ENCODE data around the gene PEX10.
A peak's percentile ranks its signal among the peaks of the same experiment; 100 is the strongest.

Gene PEX10

GRCh38 chr1:2389644-2390043, 22.7 kb downstream of the PEX10 start:
- no peak for DNase-seq (ENCODE audit: low read depth in 2 of 3, low spot score in 1 of 3)

DNA sequence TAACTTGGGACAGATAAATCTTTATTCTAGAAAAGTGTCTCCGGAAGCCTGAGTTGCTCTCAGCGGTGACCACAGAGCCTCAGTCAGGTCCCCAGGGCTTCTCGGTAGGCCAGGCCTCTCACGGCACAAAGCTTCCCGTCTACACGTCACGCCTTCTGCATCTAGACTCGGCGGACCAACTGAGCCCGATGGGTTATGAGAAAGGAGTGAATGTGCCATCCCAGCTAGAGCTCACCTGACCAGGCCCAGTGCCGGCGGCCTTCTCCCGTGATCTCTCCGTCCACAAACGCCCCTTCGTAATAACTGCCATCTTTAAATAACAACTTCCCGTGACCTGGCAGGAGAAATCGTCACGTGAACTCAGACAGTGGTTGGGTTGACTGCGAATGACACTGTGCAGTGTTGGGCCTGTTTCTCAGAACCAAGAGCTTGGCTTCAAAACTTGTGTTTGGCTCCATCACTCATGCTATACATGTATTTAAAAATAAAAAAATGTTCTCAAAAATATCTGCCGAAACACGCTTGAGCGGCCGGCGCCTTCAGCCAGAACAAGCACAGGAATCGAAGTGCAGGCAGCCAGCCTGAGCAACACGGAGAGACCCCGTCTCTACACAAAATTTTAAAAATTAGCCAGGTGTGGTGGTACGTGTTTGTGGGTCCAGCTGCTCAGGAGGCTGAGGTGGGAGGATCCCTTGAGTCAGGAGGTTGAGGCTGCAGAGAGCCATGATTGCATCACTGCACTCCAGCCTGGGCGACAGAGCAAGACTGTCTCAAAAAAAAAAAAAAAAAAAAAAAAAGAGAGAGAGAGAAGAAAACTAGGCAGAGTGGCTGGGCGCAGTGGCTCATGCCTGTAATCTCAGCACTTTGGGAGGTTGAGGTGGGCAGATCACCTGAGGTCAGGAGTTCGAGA, 24.1 kb downstream of the PEX10 start:
- DNase-seq (ENCODE audit: low read depth in 2 of 3, low spot score in 1 of 3) = no peak

DNA sequence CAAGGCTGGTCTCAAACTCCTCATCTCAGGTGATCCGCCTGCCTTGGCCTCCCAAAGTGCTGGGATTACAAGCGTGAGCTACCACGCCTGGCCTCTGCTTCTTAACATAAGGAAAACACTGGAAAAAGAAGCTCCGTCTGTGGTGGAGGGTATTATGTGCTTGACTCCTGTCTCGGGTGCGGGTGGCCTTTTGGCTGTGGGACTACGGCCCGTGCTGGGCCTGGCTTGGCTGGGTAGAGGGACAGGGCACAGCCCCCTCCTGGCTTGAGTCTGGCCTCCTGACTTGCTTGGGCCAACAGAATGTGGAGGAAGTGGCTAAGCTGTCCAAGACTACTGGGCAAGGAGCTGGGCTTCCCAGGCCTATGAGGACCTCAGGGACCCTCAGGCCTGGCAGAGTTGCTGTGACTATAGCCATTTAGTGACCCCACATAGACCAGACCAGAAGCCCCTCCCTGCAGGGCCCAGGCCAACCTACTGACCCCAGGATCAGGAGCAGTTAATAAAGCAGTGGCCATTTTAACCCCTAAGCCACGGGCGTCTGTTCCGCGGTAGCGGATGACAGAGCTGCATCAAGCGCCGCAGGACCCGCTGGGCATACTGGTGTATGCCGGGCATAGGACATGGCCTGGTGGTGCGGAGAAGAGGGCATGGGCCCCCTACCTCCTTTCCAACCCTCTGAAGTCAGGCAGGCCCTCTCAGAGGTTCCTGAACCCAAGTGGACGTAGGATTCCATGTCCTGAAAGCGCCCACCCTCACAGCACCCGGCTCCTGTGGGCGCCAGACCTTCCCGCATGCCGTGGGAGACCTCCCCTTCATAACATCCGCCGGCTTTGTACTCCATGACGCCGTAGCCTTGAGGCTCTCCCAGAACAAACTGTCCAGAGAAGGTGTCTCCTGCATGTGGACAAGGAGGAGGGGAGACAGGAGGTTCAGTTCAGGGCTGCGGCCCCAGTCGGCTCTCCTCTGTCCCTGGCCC, 25.4 kb downstream of the PEX10 start:
- DNase-seq (ENCODE audit: low read depth in 2 of 3, low spot score in 1 of 3) = no peak

GRCh38 chr1:2385606-2386280, 26.6 kb downstream of the PEX10 start:
- no peak for DNase-seq (ENCODE audit: low read depth in 2 of 3, low spot score in 1 of 3)

- no peak for DNase-seq (ENCODE audit: low read depth in 2 of 3, low spot score in 1 of 3)
Observed at GRCh38 chr1:2384941-2385481, 27.4 kb downstream of the PEX10 start.

- no peak for DNase-seq (ENCODE audit: low read depth in 2 of 3, low spot score in 1 of 3)
Observed at GRCh38 chr1:2384130-2384860, 28.1 kb downstream of the PEX10 start.

- DNase-seq (ENCODE audit: low read depth in 2 of 3, low spot score in 1 of 3) = no peak
Observed at GRCh38 chr1:2383576-2383975, 28.8 kb downstream of the PEX10 start.

DNA sequence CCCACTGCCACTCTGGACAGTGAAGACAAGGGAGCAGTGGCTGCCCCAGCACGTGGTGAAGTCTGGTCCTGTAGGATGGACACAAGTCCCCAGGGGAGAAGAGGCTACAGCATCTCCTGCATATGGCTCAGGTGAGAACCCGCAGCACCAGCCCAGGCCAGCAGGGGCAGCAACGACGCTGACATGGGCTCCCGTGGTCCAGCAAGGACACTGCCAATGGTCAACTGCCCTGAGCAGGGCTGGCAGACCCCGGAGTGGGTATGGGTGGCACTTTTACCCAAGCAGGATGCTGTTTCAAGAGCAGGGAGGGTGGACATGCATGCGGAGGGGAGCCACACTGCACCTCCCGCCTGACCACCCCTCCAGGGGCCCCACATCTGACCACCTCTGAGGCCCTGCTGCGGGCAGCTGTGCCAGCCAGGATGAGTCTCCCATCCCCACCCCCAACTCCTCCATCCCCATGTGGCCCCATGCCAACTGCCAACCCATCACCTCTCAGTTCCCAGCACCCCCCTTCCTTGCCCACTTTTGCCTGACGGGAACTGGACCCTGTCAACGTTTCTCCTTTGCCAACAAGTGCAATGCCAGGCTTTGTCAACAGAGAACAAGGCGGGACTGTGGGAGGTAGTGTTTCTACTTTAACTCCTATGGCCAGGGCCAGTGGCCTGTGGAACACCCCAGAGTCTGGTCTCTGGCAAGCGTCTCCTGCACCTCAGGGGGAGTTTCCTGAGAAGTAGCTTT, 29.6 kb downstream of the PEX10 start:
- DNase-seq (ENCODE audit: low read depth in 2 of 3, low spot score in 1 of 3) = peak in 1 of 3 donors; percentile 16

DNA sequence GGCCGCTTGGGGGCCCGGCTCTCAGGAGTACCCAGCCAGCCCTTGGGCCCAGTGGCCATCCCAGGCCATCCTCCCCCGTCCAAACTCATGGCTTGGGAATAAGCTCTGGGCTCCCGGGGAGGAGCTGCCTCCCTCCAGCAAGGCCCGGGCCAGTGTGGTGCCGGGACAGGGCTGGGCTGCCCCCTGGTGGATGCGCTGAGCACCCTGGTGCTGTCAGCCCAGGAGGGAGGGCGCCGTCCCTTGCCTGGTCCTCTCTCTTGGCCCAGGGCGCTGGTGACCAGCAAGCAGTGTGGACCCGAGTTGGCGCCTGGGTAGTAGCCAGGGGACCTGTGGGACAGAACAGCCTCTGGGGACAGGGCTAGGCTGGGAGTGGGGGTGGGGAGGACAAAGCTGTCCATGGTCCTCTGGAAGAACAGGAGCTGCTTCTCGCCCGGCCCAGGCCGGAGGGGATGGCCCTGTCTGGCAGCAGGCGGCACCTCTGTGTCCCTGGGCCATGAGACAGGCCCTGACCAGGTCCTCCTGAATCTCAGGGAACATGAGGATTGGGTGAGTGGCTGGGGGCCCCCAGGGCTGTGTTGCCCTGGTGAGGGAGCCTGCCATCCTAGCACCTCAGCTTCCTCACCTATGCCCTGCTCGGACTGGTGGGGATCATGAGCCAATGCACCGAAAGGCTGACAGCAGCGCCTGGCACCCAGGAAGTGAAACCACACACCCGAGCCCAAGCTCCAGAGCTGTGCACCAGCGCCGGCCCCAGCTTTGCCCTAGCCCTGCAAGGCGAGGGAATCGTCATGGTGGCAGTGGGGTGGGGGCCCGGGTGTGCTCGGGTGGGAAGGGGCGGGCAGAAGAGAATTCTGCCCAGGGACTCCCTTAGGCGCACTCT, 30.4 kb downstream of the PEX10 start:
- DNase-seq (ENCODE audit: low read depth in 2 of 3, low spot score in 1 of 3) = peak; percentile 49 to 73 (median 67)

- DNase-seq (ENCODE audit: low read depth in 2 of 3, low spot score in 1 of 3) = no peak
Observed at GRCh38 chr1:2380816-2381591, 31.4 kb downstream of the PEX10 start.

DNA sequence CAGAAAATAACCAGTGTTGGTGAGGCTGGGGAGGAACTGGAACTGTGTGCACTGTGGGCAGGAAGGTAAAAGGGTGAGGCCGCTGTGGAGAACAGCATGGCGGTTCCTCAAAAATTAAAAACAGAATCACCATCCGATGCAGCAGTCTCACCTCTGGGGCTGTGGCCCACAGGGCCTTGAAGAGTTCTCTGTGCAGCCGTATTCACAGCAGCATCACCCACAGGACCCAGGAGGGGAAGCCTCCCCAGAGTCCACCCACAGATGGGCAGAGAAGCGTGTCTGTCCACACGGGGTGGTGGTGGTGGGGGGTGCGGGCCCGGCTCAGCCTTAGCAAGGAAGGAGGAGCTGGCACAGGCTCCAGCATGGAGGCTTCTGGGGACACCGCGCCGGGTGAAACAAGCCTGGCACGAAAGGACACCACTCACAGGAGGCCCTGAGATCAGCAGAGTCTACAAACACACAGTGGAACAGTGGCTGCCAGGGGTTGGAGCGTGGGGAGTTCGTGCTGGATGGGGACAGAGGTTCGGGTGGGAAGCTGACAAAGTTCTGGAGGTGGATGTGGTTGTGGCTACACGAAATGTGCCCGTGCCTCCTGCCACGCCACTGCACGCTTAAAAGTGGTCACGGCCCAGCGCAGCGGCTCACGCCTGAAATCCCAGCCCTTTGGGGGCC, 32.5 kb downstream of the PEX10 start:
- no peak for DNase-seq (ENCODE audit: low read depth in 2 of 3, low spot score in 1 of 3)

- no peak for DNase-seq (ENCODE audit: low read depth in 2 of 3, low spot score in 1 of 3)
Observed at GRCh38 chr1:2378956-2379732, 33.2 kb downstream of the PEX10 start.

- no peak for DNase-seq (ENCODE audit: low read depth in 2 of 3, low spot score in 1 of 3)
Observed at GRCh38 chr1:2378441-2378851, 33.9 kb downstream of the PEX10 start.

DNA sequence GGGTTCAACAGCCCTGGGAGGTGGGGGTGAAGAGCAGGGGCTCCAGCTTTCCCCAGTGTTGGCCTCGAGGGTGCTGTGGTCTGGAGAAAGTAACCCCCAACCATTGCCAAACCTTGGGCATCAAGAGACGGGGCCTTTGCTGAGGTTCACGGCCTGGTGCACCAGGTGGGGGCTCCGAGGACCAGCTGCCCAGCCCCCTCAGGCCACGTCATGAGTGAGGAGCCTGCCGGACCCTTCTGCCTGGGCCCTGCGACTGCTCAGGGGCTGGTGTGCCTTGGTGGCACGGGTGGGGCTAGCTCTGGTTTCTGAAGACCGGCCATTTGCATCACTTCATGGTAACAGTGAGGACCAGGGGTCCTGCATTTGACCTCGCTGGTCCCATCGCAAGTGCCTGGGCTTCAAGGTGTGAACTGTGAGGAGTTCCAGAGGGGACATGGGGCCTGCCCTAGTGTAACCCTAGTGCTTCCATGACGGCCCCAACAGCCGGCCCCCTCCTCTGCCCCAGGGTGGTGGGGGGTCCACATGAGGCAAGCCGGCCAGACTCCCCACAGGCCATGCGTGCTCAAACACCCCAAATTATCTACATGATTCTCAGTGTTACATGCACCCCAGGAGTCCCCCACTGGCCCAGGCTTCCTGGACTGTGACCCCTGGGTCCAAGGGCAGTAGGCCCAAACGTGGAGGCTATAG, 34.5 kb downstream of the PEX10 start:
- DNase-seq (ENCODE audit: low read depth in 2 of 3, low spot score in 1 of 3) = no peak

DNA sequence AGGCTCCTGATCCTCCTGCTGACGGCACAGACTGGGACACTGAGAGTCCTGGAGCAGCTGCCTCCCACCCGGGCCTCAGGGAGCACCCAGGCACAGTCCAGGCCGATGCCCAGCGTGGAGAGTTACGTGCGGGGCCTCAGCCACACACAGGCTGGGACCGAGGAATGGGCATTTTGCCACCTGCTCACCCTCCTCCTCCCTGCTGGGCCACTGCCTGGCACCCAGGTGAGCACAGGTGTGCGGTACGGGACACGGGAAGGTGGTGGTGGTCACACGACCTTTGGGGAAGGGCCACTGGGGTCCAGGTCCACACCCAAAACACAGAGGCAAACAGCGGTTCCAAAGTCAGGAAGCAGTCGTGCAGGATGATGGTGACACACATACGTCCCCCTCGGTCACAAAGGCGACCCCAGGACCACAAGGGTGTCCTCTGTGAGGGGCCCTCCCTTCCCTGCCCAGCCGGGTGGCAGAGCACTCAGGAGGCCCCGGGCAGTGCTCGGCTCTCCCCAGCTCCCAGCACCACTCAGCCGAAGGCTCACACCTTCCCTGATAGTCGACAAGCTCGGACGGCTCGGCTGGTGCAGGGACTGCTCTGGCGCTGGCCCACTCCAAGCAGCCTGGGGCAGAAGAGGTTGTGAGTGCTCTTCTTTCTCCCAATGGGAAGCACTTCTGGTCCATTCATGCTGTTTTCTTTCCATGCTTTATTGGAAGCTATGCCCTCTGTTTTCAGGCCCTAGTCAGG, 35.3 kb downstream of the PEX10 start:
- DNase-seq (ENCODE audit: low read depth in 2 of 3, low spot score in 1 of 3) = no peak
